BE2C (cell line): ENCODE results near the gene ESYT2.

Experiments
- DNase-seq: peaks from one replicate; pipeline ENCODE4 v3.0.0-alpha.2; 2020
- H3K27me3 ChIP-seq: fragments of 250-450 bp; sonication (Bioruptor Pico); 2 replicates; pipeline ENCODE4 v1.5.1; 2020; ENCODE audit warnings: mild to moderate bottlenecking
- H3K36me3 ChIP-seq: fragments of 250-450 bp; sonication (Bioruptor Pico); 2 replicates; pipeline ENCODE4 v1.5.1; 2020; ENCODE audit warnings: mild to moderate bottlenecking
- H3K4me1 ChIP-seq: fragments of 250-450 bp; sonication (Bioruptor Pico); 2 replicates; pipeline ENCODE4 v1.5.1; 2020
- H3K4me3 ChIP-seq: 2 replicates; pipeline ENCODE4 v1.5.1; 2011; ENCODE audit warnings: low read depth, low read length
- H3K9me3 ChIP-seq: fragments of 250-450 bp; sonication (Bioruptor Pico); 2 replicates; pipeline ENCODE4 v1.5.1; 2020
- CTCF ChIP-seq: IDR thresholded peaks from 2 replicates; pipeline ENCODE4 v1.5.1; 2012; ENCODE audit warnings: mild to moderate bottlenecking, low read depth, low read length

ESYT2 gene

GRCh38 chr7:158811894-158812293 lies 17.4 kb downstream of the ESYT2 start:
- H3K4me1 ChIP-seq: no peaks in the 10 kb centered on the region
- no peak for TF ChIP-seq CTCF
- no peaks in the 10 kb centered on the region for H3K9me3 ChIP-seq
- no peak for DNase-seq
- H3K4me3 ChIP-seq: no peak overlapping the region
- H3K27me3 ChIP-seq: no peaks in the 10 kb centered on the region
- H3K36me3 ChIP-seq: no peaks in the 10 kb centered on the region

- no peak overlapping the region for H3K4me3 ChIP-seq
- H3K36me3 ChIP-seq: no peaks in the 10 kb centered on the region
- DNase-seq: no peak
- H3K27me3 ChIP-seq: no peaks in the 10 kb centered on the region
- no peaks in the 10 kb centered on the region for H3K4me1 ChIP-seq
- TF ChIP-seq CTCF: no peak
- H3K9me3 ChIP-seq: no peaks in the 10 kb centered on the region
Observed at GRCh38 chr7:158811461-158811860, 17.8 kb downstream of the ESYT2 start.

- H3K4me1 ChIP-seq: no peaks in the 10 kb centered on the region
- no peak for TF ChIP-seq CTCF
Observed at GRCh38 chr7:158810846-158811245, 18.5 kb downstream of the ESYT2 start.

GRCh38 chr7:158809596-158809995 lies 19.7 kb downstream of the ESYT2 start:
- no peaks in the 10 kb centered on the region for H3K9me3 ChIP-seq
- no peaks in the 10 kb centered on the region for H3K4me1 ChIP-seq
- H3K4me3 ChIP-seq: no peak overlapping the region
- DNase-seq: no peak
- no peak for TF ChIP-seq CTCF
- no peaks in the 10 kb centered on the region for H3K27me3 ChIP-seq
- no peaks in the 10 kb centered on the region for H3K36me3 ChIP-seq

More at GRCh38 chr7:158810846-158811245, 18.5 kb downstream of the ESYT2 start:
- Histone ChIP-seq H3K36me3 (no peaks in the 10 kb centered on the region), H3K4me3 (no peak overlapping the region), H3K27me3 (no peaks in the 10 kb centered on the region), H3K9me3 (no peaks in the 10 kb centered on the region)
- no peak for DNase-seq

- TF ChIP-seq CTCF: no peak
- no peak overlapping the region for H3K4me3 ChIP-seq
- no peaks in the 10 kb centered on the region for H3K4me1 ChIP-seq
- no peak for DNase-seq
- H3K9me3 ChIP-seq: no peaks in the 10 kb centered on the region
- no peaks in the 10 kb centered on the region for H3K36me3 ChIP-seq
- H3K27me3 ChIP-seq: no peaks in the 10 kb centered on the region
Observed at GRCh38 chr7:158808126-158808525, 21.2 kb downstream of the ESYT2 start.

GRCh38 chr7:158805937-158806336 lies 23.4 kb downstream of the ESYT2 start:
- Histone ChIP-seq H3K9me3 (no peaks in the 10 kb centered on the region), H3K4me1 (no peaks in the 10 kb centered on the region), H3K27me3 (no peaks in the 10 kb centered on the region), H3K36me3 (no peaks in the 10 kb centered on the region), H3K4me3 (no peak overlapping the region)
- TF ChIP-seq CTCF: no peak
- no peak for DNase-seq
